K562 (cell line): ENCODE measurements around the gene HELZ. TPM values are rescaled to one million over a fixed set of nuclear protein-coding genes. Genes with fewer than 3 reads are reported as not detected.

ENCODE experiments used
- ATAC-seq: fragments of 200-7000 bp; cut with Tn5 transposase; 3 replicates; pipeline ENCODE4 v1.9.1; 2020; ENCODE audit warnings: moderate library complexity
- BruUV-seq: library from RNA; stranded (reverse); fragments of 400-500 nt; replicated peaks from 2 replicates; lab custom pipeline; 2021; lab: Mats Ljungman, UMichigan
- CTCF ChIA-PET: fragments of 300-600 bp; formaldehyde crosslinking; extraction: SDS; loops from one replicate; lab custom pipeline; 2021; ENCODE audit warnings: low intra/inter-chr PET ratio; lab: Yijun Ruan, JAX
- POLR2A ChIA-PET: fragments of 300-600, 350-650 bp; sonication (Branson Sonifier 250); formaldehyde crosslinking; extraction: SDS; loops from one replicate; lab custom pipeline; 2021; ENCODE audit warnings: antibody characterized with exemption, inconsistent platforms; lab: Yijun Ruan, JAX
- DNase-seq, 4 experiments: peaks; one replicate each; pipeline versions ENCODE4 v3.0.0 to v3.0.0-alpha.2; 2011 to 2018; ENCODE audit warnings: low spot score in 3 of 4, mixed read lengths in 3 of 4; ENCODE audit errors: extremely low read depth in 1 of 4
- FAIRE-seq: peaks from 2 replicates; lab custom pipeline; 2011; peaks lifted over from hg19 to GRCh38; lab: Jason Lieb, UNC
- H2AFZ ChIP-seq: 2 replicates; pipeline ENCODE4 v1.6.0; 2011; ENCODE audit warnings: low read depth, low read length, control low read depth, inconsistent platforms
- H3K27ac ChIP-seq: fragments of 200-600 bp; 3 replicates; pipeline ENCODE4 v1.8.0; 2011; ENCODE audit warnings: low read depth, mild to moderate bottlenecking, control low read depth, inconsistent platforms, low read length, moderate library complexity, mixed read lengths; ENCODE audit errors: extremely low read depth
- H3K27me3 ChIP-seq, 2 experiments: fragments of 300-600 bp in 1 of 2; 2 replicates in 1 of 2; 3 replicates in 1 of 2; pipeline versions ENCODE4 v1.6.0 to v1.8.0; 2011; ENCODE audit warnings: inconsistent platforms in 2 of 2, low read length in 2 of 2, mild to moderate bottlenecking in 1 of 2, mixed read lengths in 1 of 2, moderate library complexity in 1 of 2; ENCODE audit not compliant: control insufficient read depth in 2 of 2, insufficient read depth in 2 of 2
- H3K36me3 ChIP-seq: fragments of 300-600 bp; 3 replicates; pipeline ENCODE4 v1.8.0; 2011; ENCODE audit warnings: mild to moderate bottlenecking, low read length, inconsistent platforms; ENCODE audit not compliant: control insufficient read depth, insufficient read depth
- H3K4me1 ChIP-seq, 2 experiments: fragments of 200-600 bp in 1 of 2; replicated peaks in 1 of 2; 2 replicates in 1 of 2; 3 replicates in 1 of 2; pipeline versions ENCODE4 v1.5.1 to v1.8.0; 2011; ENCODE audit warnings: inconsistent platforms in 2 of 2, low read length in 2 of 2, mild to moderate bottlenecking in 1 of 2, mixed read lengths in 1 of 2, moderate library complexity in 1 of 2; ENCODE audit not compliant: control insufficient read depth in 2 of 2, insufficient read depth in 2 of 2
- H3K4me2 ChIP-seq: 2 replicates; pipeline ENCODE4 v1.6.1; 2011; ENCODE audit warnings: low read length, control low read depth, inconsistent platforms, mixed read lengths; ENCODE audit not compliant: insufficient read depth
- H3K4me3 ChIP-seq: fragments of 200-600 bp; sonication (generic), shearing (Covaris generic); 2 replicates; pipeline ENCODE4 v1.5.1; 2016; ENCODE audit warnings: control low read depth, inconsistent platforms
- H3K79me2 ChIP-seq: fragments of 200-600 bp; 3 replicates; pipeline ENCODE4 v1.8.0; 2011; ENCODE audit warnings: low read length, inconsistent platforms; ENCODE audit not compliant: control insufficient read depth, insufficient read depth
- H3K9ac ChIP-seq, 2 experiments: 2 replicates each; pipeline versions ENCODE4 v1.6.0 to v1.6.1; 2011; ENCODE audit warnings: low read depth in 2 of 2, low read length in 2 of 2, control low read depth in 1 of 2, inconsistent platforms in 1 of 2, mild to moderate bottlenecking in 1 of 2, mixed read lengths in 1 of 2; ENCODE audit not compliant: insufficient read depth in 1 of 2
- H3K9me1 ChIP-seq: one replicate; pipeline ENCODE4 v1.6.0; 2011; ENCODE audit warnings: inconsistent platforms, mild to moderate bottlenecking, low read length, moderate library complexity; ENCODE audit not compliant: control insufficient read depth, insufficient read depth
- H3K9me3 ChIP-seq: replicated peaks from 2 replicates; pipeline ENCODE4 v1.5.1; 2011; ENCODE audit warnings: low read depth, low read length, inconsistent platforms; ENCODE audit not compliant: control insufficient read depth, insufficient read depth
- H4K20me1 ChIP-seq: replicated peaks from 2 replicates; pipeline ENCODE4 v1.6.1; 2011; ENCODE audit warnings: low read length, inconsistent platforms, mixed read lengths; ENCODE audit not compliant: control insufficient read depth, insufficient read depth
- HNRNPH1 ChIP-seq: fragments of 200-400 bp; formaldehyde crosslinking; optimal IDR thresholded peaks from 2 replicates; pipeline ENCODE3; 2017; ENCODE audit warnings: low read depth, mild to moderate bottlenecking, low read length, moderate library complexity
- ILF3 ChIP-seq: fragments of 450-650 bp; IDR thresholded peaks from 2 replicates; pipeline ENCODE4 v1.6.1; 2018; ENCODE audit warnings: antibody characterized with exemption, mild to moderate bottlenecking, moderate library complexity, borderline replicate concordance
- JUN ChIP-seq, 2 experiments: sonication (generic) in 1 of 2; formaldehyde crosslinking in 1 of 2; IDR thresholded peaks; 2 replicates each; pipeline versions ENCODE4 v1.6.1 to v1.8.0; 2012 to 2022; ENCODE audit warnings: borderline replicate concordance in 2 of 2, mild to moderate bottlenecking in 2 of 2, improper control_type of control experiment in 1 of 2, low read depth in 1 of 2, low read length in 1 of 2, missing genetic modification reagents in 1 of 2
- PHF21A ChIP-seq: fragments of 450-650 bp; IDR thresholded peaks from 2 replicates; pipeline ENCODE4 v1.6.1; 2017; ENCODE audit warnings: low read depth, borderline replicate concordance
- POLR3G ChIP-seq: IDR thresholded peaks from 2 replicates; pipeline ENCODE4 v1.6.1; 2011; ENCODE audit not compliant: insufficient read length, insufficient replicate concordance; ENCODE audit errors: extremely low read depth
- SMAD1 ChIP-seq: fragments of 150-350 bp; IDR thresholded peaks from 2 replicates; pipeline ENCODE4 v1.6.1; 2014; ENCODE audit warnings: low read length, low read depth; ENCODE audit not compliant: partially characterized antibody
- SP2 ChIP-seq: IDR thresholded peaks from 2 replicates; pipeline ENCODE4 v1.6.1; 2011; ENCODE audit warnings: mild to moderate bottlenecking, low read depth, low read length, moderate library complexity; ENCODE audit not compliant: poor library complexity, severe bottlenecking; ENCODE audit errors: extremely low read depth
- ZNF140 ChIP-seq: fragments of 250-450 bp; sonication (Bioruptor Pico); IDR thresholded peaks from 2 replicates; pipeline ENCODE4 v1.8.0; 2021; ENCODE audit warnings: moderate library complexity, mild to moderate bottlenecking, inconsistent platforms
- WGBS: fragments of 100-300 bp; shearing (Covaris generic); methylation state at CpG from one replicate; pipeline ENCODE4 v1.1.6; 2016; ENCODE audit warnings: low coverage, mixed read lengths; ENCODE audit not compliant: insufficient coverage; ENCODE audit errors: missing lambda C conversion rate; 5-methylcytosine and 5-hydroxymethylcytosine counted together
- in situ Hi-C: fragments of 300-500 bp; cut with MboI; formaldehyde crosslinking; loops from 4 replicates; pipeline ENCODE4 v1.15.0; 2018; ENCODE audit warnings: inconsistent platforms, mixed read lengths
- intact Hi-C: fragments of 100-400 bp; cut with micrococcal nuclease; formaldehyde crosslinking; loops from 2 replicates; pipeline ENCODE4 v1.14.2; 2022
- polyA plus RNA-seq, 8 experiments: library from polyadenylated mRNA; depleted of rRNA in 4 of 8; stranded (reverse) in 5 of 8; unstranded in 3 of 8; fragments of >200 nt; fragmentation: Nextera tagmentation in 2 of 8; fragmentation: Illumina TruSeq in 1 of 8; extraction: Ambion mirVana in 2 of 8; extraction: Trizol in 1 of 8; gene quantifications; 2 replicates each; pipeline versions ENCODE4 v1.2.1 to v1.2.3, GENCODE V29; 2011 to 2014; ENCODE audit warnings: inconsistent platforms in 1 of 8, missing spikeins in 1 of 8
- total RNA-seq, 7 experiments: library from RNA; depleted of rRNA in 6 of 7; stranded (reverse); fragments of >200 nt in 6 of 7; fragmentation: Illumina TruSeq in 2 of 7; extraction: Trizol in 2 of 7; gene quantifications; 2 replicates each; pipeline versions ENCODE4 v1.2.1 to v1.2.3, GENCODE V29; 2011 to 2021; ENCODE audit warnings: low replicate concordance in 1 of 7
- TF ChIP-seq, protein P1 (sequence below): fragments of 450-650 bp; IDR thresholded peaks from 2 replicates; pipeline ENCODE4 v1.6.1; 2016; ENCODE audit warnings: low read depth
- TF ChIP-seq, protein P2 (sequence below): fragments of 250-450 bp; sonication (Bioruptor Pico); IDR thresholded peaks from 2 replicates; pipeline ENCODE4 v1.5.0; 2021

Gene HELZ
- total and polyA plus RNA-seq, 9 of the 15 experiments (the other 6 are each of a cell fraction or from before 2014, with no cell fraction given) = 5.2 to 39.8 (median 17.3) TPM

DNA sequence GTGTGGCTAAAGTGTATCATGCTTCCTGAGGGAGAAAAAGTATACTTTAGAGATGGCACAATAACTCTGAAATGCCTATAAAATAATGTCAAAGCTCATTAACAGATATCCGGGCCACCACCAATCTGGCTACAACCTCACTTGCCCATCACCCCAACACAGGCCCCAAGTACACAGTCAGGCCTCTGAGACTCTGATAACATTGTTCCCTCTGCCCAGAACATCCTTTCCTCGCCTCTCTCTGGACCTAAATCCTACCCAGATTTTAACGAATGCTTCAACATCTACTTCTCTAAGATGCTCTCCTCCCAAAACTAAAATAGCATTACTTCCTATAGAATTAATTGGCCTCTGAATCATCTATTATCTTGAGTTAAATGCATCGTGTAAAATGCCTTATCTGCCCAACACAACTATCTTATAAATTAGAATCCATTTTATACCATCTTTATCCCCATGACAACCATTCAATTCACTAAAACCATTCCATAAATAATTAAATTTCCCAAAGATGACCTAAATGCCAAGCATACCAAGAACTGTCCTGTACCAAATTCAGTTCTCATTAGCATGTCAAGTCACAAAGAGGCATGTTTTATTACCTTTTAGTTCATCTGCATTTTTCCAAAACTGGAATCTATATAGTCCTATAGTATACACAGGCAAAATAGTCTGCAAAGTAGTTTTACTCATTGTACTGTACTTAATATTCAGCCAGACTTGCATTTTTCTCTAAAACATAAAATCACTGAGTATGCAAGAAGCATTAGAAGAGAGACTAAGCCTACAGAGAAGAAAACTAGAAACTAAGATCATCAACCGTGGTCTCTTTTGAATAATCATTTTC lies 15.7 kb downstream of the HELZ start:
- Histone ChIP-seq H3K27me3 (no peaks in the 10 kb centered on the region), H3K9me3 (no peaks in the 10 kb centered on the region), H3K4me1 (no peaks in the 10 kb centered on the region; a peak in 1 of 5 replicates), H3K36me3 (peaks cover 40% of the 10 kb centered on the region), H3K4me3 (no peak overlapping the region), H3K9ac (no peak overlapping the region), H4K20me1 (no peaks in the 10 kb centered on the region), H3K4me2 (no peak overlapping the region), H3K27ac (no peak overlapping the region), H3K79me2 (peaks cover 61% of the 10 kb centered on the region), H3K9me1 (no peaks in the 10 kb centered on the region), H2AFZ (no peak overlapping the region)
- 77% methylated on average over 5 of the region's 5 CpGs for WGBS
- BruUV-seq = TSS peak; percentile 16
- no peak for ATAC-seq
- intact Hi-C loops = no loop called here
- no peak for FAIRE-seq
- no peak for DNase-seq
- in situ Hi-C loops = no loop called here
- CTCF ChIA-PET = no interaction called here
- POLR2A ChIA-PET = interaction anchor here (0.6 kb wide), 1 partner anchor 9 kb away, joined by 3 read pairs; no protein-coding TSS in a partner anchor
- TF ChIP-seq PHF21A (no peak), JUN (IDR thresholded peaks at IDR 0.05; ENCODE audit: borderline replicate concordance, low read depth, low read length) (no peak), JUN (CRISPR knock-in tag; IDR thresholded peaks at IDR 0.05; ENCODE audit: borderline replicate concordance) (no peak), ZNF140 (CRISPR knock-in tag) (no peak), POLR3G (no peak), ILF3 (no peak), HNRNPH1 (no peak), SP2 (no peak), SMAD1 (no peak)
- TF ChIP-seq, protein P1, sequence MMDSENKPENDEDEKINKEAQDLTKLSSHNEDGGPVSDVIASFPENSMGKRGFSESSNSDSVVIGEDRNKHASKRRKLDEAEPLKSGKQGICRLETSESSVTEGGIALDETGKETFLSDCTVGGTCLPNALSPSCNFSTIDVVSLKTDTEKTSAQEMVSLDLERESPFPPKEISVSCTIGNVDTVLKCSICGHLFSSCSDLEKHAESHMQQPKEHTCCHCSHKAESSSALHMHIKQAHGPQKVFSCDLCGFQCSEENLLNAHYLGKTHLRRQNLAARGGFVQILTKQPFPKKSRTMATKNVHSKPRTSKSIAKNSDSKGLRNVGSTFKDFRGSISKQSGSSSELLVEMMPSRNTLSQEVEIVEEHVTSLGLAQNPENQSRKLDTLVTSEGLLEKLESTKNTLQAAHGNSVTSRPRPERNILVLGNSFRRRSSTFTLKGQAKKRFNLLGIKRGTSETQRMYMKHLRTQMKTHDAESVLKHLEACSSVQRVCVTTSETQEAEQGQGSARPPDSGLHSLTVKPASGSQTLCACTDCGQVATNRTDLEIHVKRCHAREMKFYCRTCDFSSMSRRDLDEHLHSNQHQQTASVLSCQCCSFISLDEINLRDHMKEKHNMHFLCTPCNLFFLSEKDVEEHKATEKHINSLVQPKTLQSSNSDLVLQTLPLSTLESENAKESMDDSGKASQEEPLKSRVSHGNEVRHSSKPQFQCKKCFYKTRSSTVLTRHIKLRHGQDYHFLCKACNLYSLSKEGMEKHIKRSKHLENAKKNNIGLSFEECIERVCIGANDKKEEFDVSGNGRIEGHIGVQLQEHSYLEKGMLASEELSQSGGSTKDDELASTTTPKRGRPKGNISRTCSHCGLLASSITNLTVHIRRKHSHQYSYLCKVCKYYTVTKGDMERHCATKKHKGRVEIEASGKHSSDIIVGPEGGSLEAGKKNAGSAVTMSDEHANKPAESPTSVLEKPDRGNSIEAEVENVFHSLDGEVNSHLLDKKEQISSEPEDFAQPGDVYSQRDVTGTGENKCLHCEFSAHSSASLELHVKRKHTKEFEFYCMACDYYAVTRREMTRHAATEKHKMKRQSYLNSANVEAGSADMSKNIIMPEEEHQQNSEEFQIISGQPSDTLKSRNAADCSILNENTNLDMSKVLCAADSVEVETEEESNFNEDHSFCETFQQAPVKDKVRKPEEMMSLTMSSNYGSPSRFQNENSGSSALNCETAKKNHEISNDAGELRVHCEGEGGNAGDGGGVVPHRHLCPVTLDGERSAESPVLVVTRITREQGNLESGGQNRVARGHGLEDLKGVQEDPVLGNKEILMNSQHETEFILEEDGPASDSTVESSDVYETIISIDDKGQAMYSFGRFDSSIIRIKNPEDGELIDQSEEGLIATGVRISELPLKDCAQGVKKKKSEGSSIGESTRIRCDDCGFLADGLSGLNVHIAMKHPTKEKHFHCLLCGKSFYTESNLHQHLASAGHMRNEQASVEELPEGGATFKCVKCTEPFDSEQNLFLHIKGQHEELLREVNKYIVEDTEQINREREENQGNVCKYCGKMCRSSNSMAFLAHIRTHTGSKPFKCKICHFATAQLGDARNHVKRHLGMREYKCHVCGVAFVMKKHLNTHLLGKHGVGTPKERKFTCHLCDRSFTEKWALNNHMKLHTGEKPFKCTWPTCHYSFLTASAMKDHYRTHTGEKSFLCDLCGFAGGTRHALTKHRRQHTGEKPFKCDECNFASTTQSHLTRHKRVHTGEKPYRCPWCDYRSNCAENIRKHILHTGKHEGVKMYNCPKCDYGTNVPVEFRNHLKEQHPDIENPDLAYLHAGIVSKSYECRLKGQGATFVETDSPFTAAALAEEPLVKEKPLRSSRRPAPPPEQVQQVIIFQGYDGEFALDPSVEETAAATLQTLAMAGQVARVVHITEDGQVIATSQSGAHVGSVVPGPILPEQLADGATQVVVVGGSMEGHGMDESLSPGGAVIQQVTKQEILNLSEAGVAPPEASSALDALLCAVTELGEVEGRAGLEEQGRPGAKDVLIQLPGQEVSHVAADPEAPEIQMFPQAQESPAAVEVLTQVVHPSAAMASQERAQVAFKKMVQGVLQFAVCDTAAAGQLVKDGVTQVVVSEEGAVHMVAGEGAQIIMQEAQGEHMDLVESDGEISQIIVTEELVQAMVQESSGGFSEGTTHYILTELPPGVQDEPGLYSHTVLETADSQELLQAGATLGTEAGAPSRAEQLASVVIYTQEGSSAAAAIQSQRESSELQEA = no peak
- TF ChIP-seq, protein P2, sequence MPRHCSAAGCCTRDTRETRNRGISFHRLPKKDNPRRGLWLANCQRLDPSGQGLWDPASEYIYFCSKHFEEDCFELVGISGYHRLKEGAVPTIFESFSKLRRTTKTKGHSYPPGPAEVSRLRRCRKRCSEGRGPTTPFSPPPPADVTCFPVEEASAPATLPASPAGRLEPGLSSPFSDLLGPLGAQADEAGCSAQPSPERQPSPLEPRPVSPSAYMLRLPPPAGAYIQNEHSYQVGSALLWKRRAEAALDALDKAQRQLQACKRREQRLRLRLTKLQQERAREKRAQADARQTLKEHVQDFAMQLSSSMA (CRISPR knock-in tag) = no peak
